Measurements from ENCODE around the gene MRPL34. TPM values are rescaled to one million over a fixed set of nuclear protein-coding genes. Genes with fewer than 3 reads are reported as not detected.
A peak's percentile ranks its signal among the peaks of the same experiment; 100 is the strongest.

MRPL34 gene
- total RNA-seq, 2 donors from 2014 or later = 58.1 to 62.2 TPM

DNA sequence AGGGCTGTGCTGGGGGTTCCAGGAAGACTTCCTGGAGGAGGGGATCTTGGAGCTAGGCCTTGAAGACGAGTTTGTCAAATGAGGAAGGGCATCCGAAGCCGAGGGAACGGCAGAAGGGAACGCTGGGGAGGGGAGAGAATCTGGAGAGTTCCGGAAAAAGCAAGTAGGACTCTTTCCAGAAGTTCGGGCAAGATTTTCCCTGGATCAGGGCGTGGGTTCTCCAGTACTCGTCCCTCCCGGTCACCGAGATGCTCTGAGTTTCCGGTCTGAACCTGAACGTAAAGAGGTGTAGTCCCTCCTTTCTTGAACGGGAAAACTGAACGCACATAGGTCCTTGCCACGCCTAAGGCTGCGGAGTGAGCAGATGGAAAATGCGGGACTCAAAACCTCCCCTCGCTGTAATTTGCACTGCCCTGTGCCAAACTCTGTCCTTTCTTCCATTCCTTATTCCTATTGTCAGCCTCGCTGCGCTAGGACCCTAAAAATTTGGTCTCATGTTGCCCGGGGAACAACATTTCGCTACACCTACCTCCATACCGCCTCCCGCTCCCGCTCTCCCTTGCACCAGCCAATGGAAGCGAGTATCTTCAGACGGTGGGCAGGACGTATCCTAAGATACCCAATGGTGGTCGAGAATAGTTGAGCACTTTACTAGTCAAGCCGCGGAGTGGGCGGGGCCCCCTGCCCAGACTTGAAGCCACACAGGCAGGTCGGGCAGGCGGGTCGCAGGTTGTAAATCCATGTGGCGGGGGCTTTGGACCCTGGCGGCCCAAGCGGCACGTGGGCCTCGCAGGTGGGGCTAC, 31.4 kb downstream of the MRPL34 start, which contains the start of gene GTPBP3:
Gene GTPBP3, plus strand, starts transcription at position 682 of the 803 bp plus-strand sequence. Its CDS starts 59 bp downstream, at position 741.
- H3K4me3 ChIP-seq (ENCODE audit: low read length) = peak within 1 kb of the TSS; percentile 100
- peaks cover 3% of the 10 kb centered on the region for H3K4me1 Mint-ChIP-seq
- no peaks in the 10 kb centered on the region for H3K9me3 Mint-ChIP-seq
- H3K36me3 ChIP-seq (ENCODE audit: control insufficient read depth, insufficient read depth, low read length) = peaks cover 14% of the 10 kb centered on the region
- peak within 1 kb of the TSS; percentile 86 for H3K9ac ChIP-seq (ENCODE audit: extremely low read depth, low read length, poor library complexity, severe bottlenecking)
- H3K4me1 ChIP-seq (ENCODE audit: control insufficient read depth, insufficient read depth, low read length) = peaks cover 7% of the 10 kb centered on the region
- no peaks in the 10 kb centered on the region for H3K27me3 ChIP-seq (ENCODE audit: control insufficient read depth, insufficient read depth, low read length, poor library complexity, severe bottlenecking)
- H3K27me3 Mint-ChIP-seq (ENCODE audit: insufficient read depth) = peaks cover 4% of the 10 kb centered on the region
- peak; percentile 99 for DNase-seq
- peak within 1 kb of the TSS; percentile 95 for H3K4me3 Mint-ChIP-seq
- TF ChIP-seq, protein P1, sequence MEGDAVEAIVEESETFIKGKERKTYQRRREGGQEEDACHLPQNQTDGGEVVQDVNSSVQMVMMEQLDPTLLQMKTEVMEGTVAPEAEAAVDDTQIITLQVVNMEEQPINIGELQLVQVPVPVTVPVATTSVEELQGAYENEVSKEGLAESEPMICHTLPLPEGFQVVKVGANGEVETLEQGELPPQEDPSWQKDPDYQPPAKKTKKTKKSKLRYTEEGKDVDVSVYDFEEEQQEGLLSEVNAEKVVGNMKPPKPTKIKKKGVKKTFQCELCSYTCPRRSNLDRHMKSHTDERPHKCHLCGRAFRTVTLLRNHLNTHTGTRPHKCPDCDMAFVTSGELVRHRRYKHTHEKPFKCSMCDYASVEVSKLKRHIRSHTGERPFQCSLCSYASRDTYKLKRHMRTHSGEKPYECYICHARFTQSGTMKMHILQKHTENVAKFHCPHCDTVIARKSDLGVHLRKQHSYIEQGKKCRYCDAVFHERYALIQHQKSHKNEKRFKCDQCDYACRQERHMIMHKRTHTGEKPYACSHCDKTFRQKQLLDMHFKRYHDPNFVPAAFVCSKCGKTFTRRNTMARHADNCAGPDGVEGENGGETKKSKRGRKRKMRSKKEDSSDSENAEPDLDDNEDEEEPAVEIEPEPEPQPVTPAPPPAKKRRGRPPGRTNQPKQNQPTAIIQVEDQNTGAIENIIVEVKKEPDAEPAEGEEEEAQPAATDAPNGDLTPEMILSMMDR (conservative IDR thresholded peaks at IDR 0.05) = no peak
- H3K27ac ChIP-seq (ENCODE audit: low read depth, low read length) = peak within 1 kb of the TSS; percentile 87
- peak within 1 kb of the TSS; percentile 99 for H3K27ac Mint-ChIP-seq
- 0% methylated on average over 26 to 41 of the region's 41 CpGs for WGBS, 2 experiments (ENCODE audit: insufficient coverage in 1 of 2, insufficient read length in 1 of 2)
- peaks cover 23% of the 10 kb centered on the region for H3K36me3 Mint-ChIP-seq (ENCODE audit: low read depth)
- H3K9me3 ChIP-seq (ENCODE audit: control insufficient read depth, low read length) = no peaks in the 10 kb centered on the region

DNA sequence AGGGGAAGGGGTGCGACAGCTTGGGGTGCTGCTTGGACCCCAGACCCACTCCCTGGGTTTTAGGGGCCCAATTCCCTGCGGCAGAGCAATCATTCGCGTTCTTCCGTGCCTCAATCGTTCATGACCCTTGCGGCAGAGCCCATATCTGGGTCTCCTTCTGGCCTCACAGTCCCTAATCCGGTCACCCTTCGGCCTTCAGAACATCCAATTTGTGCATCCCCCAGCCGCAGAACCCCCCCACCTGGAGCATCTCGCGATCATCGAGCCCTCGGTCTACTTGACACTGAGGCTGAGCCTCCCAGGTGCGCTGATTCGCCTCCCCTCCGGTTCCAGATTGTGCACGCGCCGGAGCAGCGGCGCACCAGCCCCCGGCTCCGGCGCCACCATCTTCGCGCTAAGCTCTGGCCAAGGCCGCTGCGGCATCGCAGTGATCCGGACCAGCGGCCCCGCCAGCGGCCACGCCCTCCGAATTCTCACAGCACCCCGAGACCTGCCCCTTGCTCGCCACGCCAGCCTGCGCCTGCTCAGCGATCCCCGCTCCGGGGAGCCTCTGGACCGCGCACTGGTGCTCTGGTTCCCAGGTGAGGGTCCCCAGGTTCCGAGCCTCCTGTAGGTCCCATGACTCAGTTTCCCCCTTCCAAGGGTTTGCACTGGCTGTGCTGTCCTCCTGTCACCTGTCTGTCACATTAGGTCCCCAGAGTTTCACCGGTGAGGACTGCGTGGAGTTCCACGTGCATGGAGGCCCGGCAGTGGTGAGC, 32.2 kb downstream of the MRPL34 start:
- WGBS, 2 experiments (ENCODE audit: insufficient coverage in 1 of 2, insufficient read length in 1 of 2) = 9 to 13% methylated on average over 39 to 50 of the region's 50 CpGs
- peaks cover 3% of the 10 kb centered on the region for H3K4me1 Mint-ChIP-seq
- no peaks in the 10 kb centered on the region for H3K9me3 ChIP-seq (ENCODE audit: control insufficient read depth, low read length)
- TF ChIP-seq, protein P1 (conservative IDR thresholded peaks at IDR 0.05) = no peak
- H3K4me1 ChIP-seq (ENCODE audit: control insufficient read depth, insufficient read depth, low read length) = peaks cover 7% of the 10 kb centered on the region
- peak overlapping the region; percentile 100 for H3K4me3 ChIP-seq (ENCODE audit: low read length)
- H3K4me3 Mint-ChIP-seq = peak overlapping the region; percentile 95
- H3K27ac Mint-ChIP-seq = peak overlapping the region; percentile 99
- no peaks in the 10 kb centered on the region for H3K27me3 ChIP-seq (ENCODE audit: control insufficient read depth, insufficient read depth, low read length, poor library complexity, severe bottlenecking)
- peak overlapping the region; percentile 44 for H3K9ac ChIP-seq (ENCODE audit: extremely low read depth, low read length, poor library complexity, severe bottlenecking)
- no peaks in the 10 kb centered on the region for H3K9me3 Mint-ChIP-seq
- H3K36me3 Mint-ChIP-seq (ENCODE audit: low read depth) = peaks cover 20% of the 10 kb centered on the region
- H3K27ac ChIP-seq (ENCODE audit: low read depth, low read length) = no peak overlapping the region
- peaks cover 12% of the 10 kb centered on the region for H3K36me3 ChIP-seq (ENCODE audit: control insufficient read depth, insufficient read depth, low read length)
- H3K27me3 Mint-ChIP-seq (ENCODE audit: insufficient read depth) = peaks cover 4% of the 10 kb centered on the region
- DNase-seq = no peak

DNA sequence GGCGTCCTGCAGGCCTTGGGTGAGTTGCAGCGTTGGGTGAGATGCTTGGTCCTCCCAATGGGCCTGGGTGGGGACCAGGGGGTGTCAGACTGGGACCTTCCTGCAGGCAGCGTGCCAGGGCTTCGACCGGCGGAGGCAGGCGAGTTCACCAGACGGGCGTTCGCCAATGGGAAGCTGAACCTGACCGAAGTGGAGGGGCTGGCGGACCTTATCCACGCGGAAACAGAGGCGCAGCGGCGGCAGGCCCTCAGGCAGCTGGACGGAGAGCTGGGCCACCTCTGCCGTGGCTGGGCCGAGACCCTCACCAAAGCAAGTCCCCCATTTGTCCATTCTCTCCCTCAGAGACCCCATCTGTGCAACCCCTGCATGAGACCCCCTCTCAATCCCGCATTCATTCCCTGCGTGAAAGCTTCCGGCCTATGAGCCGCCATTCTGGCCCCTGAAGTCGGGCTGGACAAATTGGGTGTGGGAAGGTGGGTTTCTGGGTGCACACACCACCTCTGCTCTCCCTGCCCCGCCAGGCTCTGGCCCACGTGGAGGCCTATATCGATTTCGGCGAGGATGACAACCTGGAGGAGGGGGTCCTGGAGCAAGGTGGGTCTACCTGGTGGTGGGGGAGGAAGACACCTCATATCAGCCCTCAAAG, 32.9 kb downstream of the MRPL34 start:
- WGBS, 2 experiments (ENCODE audit: insufficient coverage in 1 of 2, insufficient read length in 1 of 2) = 95 to 98% methylated on average over 23 to 30 of the region's 30 CpGs
- peaks cover 7% of the 10 kb centered on the region for H3K4me1 ChIP-seq (ENCODE audit: control insufficient read depth, insufficient read depth, low read length)
- H3K4me1 Mint-ChIP-seq = peaks cover 3% of the 10 kb centered on the region
- no peak overlapping the region for H3K9ac ChIP-seq (ENCODE audit: extremely low read depth, low read length, poor library complexity, severe bottlenecking)
- no peaks in the 10 kb centered on the region for H3K27me3 ChIP-seq (ENCODE audit: control insufficient read depth, insufficient read depth, low read length, poor library complexity, severe bottlenecking)
- H3K4me3 Mint-ChIP-seq = peak overlapping the region; percentile 95
- H3K27me3 Mint-ChIP-seq (ENCODE audit: insufficient read depth) = peaks cover 4% of the 10 kb centered on the region
- no peak overlapping the region for H3K27ac Mint-ChIP-seq
- peak overlapping the region; percentile 100 for H3K4me3 ChIP-seq (ENCODE audit: low read length)
- H3K27ac ChIP-seq (ENCODE audit: low read depth, low read length) = no peak overlapping the region
- no peaks in the 10 kb centered on the region for H3K9me3 Mint-ChIP-seq
- H3K9me3 ChIP-seq (ENCODE audit: control insufficient read depth, low read length) = no peaks in the 10 kb centered on the region
- peaks cover 8% of the 10 kb centered on the region for H3K36me3 ChIP-seq (ENCODE audit: control insufficient read depth, insufficient read depth, low read length)
- DNase-seq = peak; percentile 49
- TF ChIP-seq, protein P1 (conservative IDR thresholded peaks at IDR 0.05) = no peak
- peaks cover 15% of the 10 kb centered on the region for H3K36me3 Mint-ChIP-seq (ENCODE audit: low read depth)

Measured in endodermal cell (in vitro differentiated cells).